Mucosa of stomach (tissue), 1 donor: ENCODE results near the gene TASP1.

ENCODE experiments used
- H3K27me3 ChIP-seq: one replicate; pipeline ENCODE4 v1.7.0; 2013; ENCODE audit warnings: mild to moderate bottlenecking, low read length; ENCODE audit not compliant: control insufficient read depth, insufficient read depth
- H3K36me3 ChIP-seq: one replicate; pipeline ENCODE4 v1.7.0; 2013; ENCODE audit warnings: low read length; ENCODE audit not compliant: control insufficient read depth, insufficient read depth
- H3K4me1 ChIP-seq: one replicate; pipeline ENCODE4 v1.7.0; 2013; ENCODE audit warnings: mild to moderate bottlenecking, low read length; ENCODE audit not compliant: control insufficient read depth, insufficient read depth
- H3K4me3 ChIP-seq: one replicate; pipeline ENCODE4 v1.7.0; 2013; ENCODE audit warnings: low read length
- H3K9ac ChIP-seq: one replicate; pipeline ENCODE4 v1.7.0; 2013; ENCODE audit warnings: mild to moderate bottlenecking, low read length, moderate library complexity
- H3K9me3 ChIP-seq: one replicate; pipeline ENCODE4 v1.7.0; 2013; ENCODE audit warnings: mild to moderate bottlenecking, low read length, moderate library complexity; ENCODE audit not compliant: control insufficient read depth
- donor health status: Pancreatic carcinoma.

TASP1 gene

DNA sequence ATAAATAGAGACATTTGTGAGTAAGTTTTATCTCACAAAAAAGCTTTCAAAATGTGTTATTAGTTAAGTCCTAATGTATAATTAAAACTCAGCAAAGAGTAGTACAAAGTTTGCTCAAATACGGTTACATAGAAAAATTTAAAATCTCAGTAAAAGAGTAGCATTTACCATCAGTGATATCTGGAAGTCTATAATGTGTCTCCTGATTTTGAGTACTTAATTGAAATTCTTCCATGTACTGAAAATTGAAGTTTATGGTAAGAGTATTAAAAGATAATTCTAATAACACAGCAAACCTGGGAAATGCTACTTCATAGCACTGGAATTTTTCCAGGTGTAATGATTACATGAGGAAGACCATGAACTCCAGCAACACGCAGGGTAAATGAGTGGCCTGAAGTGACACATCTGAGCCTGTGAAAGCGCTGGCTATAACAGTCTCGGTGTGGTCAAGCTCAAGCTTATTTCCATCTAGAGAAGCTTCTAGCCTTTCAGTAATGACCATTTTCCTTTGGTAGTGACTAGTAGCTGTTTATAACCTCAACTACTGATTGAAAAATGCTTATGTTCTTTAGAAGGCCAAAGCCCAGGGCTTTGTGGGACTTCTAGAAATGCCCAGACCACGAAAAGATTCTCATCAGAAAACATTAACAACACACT, 214.4 kb downstream of the TASP1 start:
- Histone ChIP-seq H3K27me3 (no peaks in the 10 kb centered on the region), H3K36me3 (no peaks in the 10 kb centered on the region), H3K9me3 (no peaks in the 10 kb centered on the region), H3K4me3 (no peak overlapping the region), H3K9ac (no peak overlapping the region), H3K4me1 (no peaks in the 10 kb centered on the region)

DNA sequence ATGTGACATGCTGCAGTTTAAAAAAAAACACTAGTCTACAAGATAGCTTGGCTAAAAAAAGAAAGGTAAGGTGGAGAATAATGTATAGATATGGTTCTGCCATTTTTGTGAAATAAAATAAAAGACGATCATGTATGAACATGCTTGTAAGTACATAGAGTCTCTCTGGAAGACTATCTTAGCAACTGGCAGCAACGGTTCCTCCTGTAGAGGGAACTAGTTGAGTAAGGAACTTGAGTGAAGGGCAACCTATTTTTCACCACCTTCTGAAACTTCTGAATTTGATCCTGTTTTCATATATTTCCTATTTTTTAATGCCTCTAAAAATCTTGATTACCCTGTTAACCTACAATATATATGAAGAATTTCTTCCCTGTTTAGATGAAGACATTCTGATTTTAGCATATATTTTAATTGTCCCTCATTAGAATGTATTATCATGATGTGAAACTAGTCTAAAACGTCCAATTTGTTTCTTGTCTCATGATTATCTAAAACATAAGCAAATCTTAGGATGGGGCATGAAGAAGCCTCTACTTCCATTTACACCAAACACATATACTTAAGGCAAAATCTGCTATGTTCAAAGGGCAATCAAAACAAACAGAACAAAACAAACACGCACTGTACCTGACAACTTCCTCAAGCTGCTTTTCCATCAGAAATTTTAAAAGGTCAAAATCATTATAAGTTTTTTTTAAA, 215.1 kb downstream of the TASP1 start:
- Histone ChIP-seq H3K9ac (no peak overlapping the region), H3K4me1 (no peaks in the 10 kb centered on the region), H3K9me3 (no peaks in the 10 kb centered on the region), H3K4me3 (no peak overlapping the region), H3K27me3 (no peaks in the 10 kb centered on the region), H3K36me3 (no peaks in the 10 kb centered on the region)

DNA sequence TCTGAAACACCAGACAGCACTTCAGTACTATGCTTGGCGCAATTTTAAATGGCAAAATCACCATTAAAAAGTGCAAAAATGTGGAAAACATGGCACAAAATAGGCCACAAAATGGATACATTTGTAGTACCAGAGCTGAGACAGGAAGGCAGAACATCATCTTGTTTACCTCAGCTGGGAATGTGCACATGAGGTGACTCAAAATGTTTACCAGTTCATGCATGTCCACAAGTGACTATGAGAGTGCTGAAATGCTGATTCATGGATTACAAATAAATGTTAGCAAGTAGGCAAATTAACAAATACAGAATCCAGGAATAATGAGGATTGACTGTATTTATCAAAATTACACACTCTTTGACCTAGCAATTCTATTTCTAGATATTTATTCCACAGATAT, 216.1 kb downstream of the TASP1 start:
- no peak overlapping the region for H3K4me3 ChIP-seq

DNA sequence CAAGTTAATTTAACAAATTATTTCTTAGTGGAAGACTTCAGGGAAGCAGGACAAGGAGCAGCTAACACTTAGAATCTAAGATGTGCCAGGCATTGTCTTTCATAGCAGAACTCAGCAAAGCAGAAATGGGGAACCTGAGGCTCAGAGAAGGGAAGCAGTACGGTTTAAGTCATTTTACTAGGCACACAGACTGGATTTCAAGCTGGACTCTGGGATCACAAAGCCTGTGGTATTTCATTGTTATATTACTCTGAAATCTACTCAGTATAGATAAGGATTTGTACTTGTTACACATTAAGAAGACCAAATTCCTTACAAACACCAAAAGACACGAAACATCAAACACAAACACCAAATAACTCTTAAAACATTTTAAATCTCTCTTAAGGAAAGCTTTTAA, 218.1 kb downstream of the TASP1 start:
- H3K27me3 ChIP-seq: no peaks in the 10 kb centered on the region
- no peak overlapping the region for H3K9ac ChIP-seq
- H3K36me3 ChIP-seq: no peaks in the 10 kb centered on the region
- no peaks in the 10 kb centered on the region for H3K4me1 ChIP-seq
- no peak overlapping the region for H3K4me3 ChIP-seq
- no peaks in the 10 kb centered on the region for H3K9me3 ChIP-seq

More for the DNA sequence above, 216.1 kb downstream of the TASP1 start:
- no peaks in the 10 kb centered on the region for H3K4me1 ChIP-seq
- no peaks in the 10 kb centered on the region for H3K36me3 ChIP-seq
- H3K27me3 ChIP-seq: no peaks in the 10 kb centered on the region
- H3K9ac ChIP-seq: no peak overlapping the region
- no peaks in the 10 kb centered on the region for H3K9me3 ChIP-seq

DNA sequence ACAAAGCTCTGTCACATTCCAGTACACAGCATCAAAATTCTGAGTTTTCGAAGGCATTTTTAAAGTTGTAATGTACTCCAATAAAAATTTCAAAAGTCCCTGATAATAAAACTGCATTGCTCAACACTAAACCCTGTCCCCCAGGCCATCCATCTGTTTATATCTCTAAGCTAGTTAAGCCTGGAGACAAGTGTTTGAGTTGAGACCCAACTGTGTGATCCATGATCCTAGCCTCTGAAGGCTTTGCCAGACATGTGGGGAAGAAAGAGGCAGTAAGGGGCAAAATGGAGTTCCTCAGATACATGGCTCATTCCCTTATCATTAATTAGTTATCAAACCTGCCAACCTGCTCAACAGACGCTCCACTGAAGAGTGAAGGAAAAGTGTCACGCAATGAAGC, 219.3 kb downstream of the TASP1 start:
- no peaks in the 10 kb centered on the region for H3K4me1 ChIP-seq
- H3K27me3 ChIP-seq: no peaks in the 10 kb centered on the region
- H3K36me3 ChIP-seq: no peaks in the 10 kb centered on the region
- H3K9ac ChIP-seq: no peak overlapping the region
- no peaks in the 10 kb centered on the region for H3K9me3 ChIP-seq
- no peak overlapping the region for H3K4me3 ChIP-seq

DNA sequence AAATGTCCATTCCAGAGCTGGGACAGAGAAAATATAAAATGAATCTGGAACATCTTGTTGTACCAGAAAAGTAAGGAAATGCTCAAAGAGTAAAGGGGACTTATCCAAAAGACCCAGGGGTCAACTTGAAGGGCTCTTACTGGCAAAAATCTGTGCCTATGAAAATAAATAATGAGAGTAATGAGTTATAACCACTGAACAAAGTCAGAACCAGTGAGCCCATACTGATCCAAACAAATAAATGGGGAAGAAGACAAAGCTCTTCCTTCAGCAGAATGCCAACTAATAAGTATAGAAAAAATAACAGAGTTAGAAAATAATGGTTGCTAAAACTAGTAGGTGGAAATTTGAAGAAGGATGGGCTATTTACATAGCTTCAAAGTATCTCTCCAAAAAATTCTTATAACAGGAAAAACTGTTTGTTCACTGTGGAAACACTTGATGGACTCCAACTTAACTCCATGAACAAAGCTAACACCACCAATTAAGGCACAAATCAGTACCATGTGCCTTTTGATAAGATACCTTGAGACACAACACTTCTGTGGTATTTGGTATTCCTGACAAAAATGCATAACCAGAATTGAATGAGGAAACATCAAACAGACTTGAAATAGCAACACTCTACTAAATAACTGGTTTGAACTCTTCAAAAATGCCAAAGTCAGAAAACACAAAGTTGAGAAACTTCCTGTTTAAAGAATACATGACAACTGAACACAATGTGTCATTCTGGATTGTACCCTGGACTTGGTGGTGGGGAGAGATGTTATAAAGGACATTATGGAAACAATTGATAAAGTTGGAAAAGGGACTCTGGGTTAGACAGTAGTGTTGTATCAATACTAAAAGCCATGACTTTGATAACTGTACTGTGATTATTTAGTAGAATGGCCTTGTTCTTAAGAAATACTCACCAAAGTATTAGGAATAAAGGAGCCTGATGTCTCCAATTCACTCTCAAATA, 220.2 kb downstream of the TASP1 start:
- no peaks in the 10 kb centered on the region for H3K4me1 ChIP-seq
- no peaks in the 10 kb centered on the region for H3K27me3 ChIP-seq
- no peaks in the 10 kb centered on the region for H3K36me3 ChIP-seq
- H3K9me3 ChIP-seq: no peaks in the 10 kb centered on the region
- H3K4me3 ChIP-seq: no peak overlapping the region
- H3K9ac ChIP-seq: no peak overlapping the region

DNA sequence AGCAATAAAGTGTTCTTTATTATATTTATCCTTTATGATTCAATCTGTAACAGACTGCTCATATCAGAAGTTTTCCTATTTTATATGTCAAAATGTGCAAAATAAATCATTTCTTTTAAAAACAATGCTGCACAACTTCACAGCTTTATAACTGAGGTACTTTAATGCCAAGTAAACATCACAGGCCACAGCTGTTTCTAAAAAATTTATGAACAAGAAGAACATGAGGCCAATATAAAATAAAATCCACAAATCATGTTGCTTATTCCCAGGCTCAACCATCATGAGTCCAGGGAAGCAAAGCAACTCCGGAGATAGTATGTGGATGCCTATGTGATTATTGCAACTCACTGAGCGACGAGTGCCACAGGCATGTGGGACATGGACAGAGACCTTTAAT, 222.2 kb downstream of the TASP1 start:
- no peak overlapping the region for H3K4me3 ChIP-seq
- H3K4me1 ChIP-seq: no peaks in the 10 kb centered on the region
- H3K27me3 ChIP-seq: no peaks in the 10 kb centered on the region
- no peaks in the 10 kb centered on the region for H3K36me3 ChIP-seq
- H3K9ac ChIP-seq: no peak overlapping the region
- H3K9me3 ChIP-seq: no peaks in the 10 kb centered on the region

DNA sequence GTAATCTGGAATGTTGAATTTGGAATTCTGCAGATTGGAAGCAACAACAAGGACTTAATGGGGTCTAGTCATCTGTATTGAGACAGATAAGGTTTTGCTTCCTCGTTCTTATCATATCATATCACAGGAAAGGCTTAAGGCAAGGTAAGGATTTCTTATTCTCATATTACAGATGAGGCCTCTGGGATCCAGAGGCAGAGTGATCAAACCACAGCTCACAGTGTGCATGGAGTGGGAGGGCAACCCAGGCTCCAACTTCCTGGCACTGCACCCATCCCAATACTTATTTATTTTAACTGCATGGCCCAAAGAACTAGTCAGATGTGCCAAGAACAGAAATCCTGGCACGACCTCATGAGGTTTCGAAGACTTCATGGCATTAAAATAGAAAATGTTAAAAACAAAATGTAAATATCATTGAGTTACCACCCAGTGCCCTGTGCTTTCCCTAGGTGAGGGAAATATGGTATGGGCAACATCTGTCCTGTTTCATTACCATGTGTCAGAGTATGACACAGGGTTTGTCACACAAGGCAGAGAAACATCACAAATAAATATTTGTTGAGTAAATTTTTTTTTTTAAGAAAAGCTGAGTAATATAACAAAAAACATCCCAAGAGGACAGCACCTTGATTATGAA, 225.8 kb downstream of the TASP1 start:
- no peaks in the 10 kb centered on the region for H3K36me3 ChIP-seq
- no peaks in the 10 kb centered on the region for H3K27me3 ChIP-seq
- H3K9ac ChIP-seq: no peak overlapping the region
- H3K9me3 ChIP-seq: no peaks in the 10 kb centered on the region
- H3K4me1 ChIP-seq: no peaks in the 10 kb centered on the region
- H3K4me3 ChIP-seq: no peak overlapping the region

DNA sequence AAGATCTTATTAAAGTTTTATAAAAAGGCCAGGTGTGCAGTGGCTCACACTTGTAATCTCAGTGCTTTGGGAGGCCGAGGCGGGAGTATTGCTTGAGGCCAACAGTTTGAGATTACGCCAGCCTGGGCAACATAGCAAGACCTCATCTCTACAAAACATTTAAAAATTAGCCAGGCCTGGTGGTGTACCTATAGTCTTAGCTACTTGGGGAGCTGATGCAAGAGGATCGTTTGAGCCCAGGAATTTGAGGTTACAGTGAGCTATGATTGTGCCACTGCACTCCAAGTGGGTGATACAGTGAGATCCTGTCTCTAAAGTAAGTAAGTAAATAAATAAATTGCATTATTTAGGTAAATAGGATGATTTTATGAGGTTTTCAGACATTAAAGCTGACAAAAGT, 234.4 kb downstream of the TASP1 start:
- no peak overlapping the region for H3K9ac ChIP-seq
- H3K36me3 ChIP-seq: no peaks in the 10 kb centered on the region
- no peak overlapping the region for H3K4me3 ChIP-seq
- H3K4me1 ChIP-seq: no peaks in the 10 kb centered on the region
- H3K9me3 ChIP-seq: no peaks in the 10 kb centered on the region
- H3K27me3 ChIP-seq: no peaks in the 10 kb centered on the region

DNA sequence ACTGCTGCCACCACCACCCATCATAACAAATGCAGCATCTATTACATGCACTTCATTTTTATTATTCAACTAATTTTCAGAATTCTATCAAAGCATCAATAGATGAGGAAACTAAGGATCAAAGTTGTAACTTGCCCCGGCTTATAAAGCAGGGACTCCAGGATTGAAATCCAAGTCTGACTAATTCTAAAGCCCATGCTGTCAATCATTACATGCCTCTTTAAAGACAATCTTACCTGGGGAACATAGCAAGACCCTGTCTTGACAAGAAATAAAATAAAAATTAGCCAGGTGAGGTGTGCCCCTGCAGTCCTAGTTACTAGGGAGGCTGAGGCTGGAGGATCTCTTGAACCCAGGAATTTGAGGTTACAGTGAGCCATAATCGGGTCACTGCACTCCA, 235.3 kb downstream of the TASP1 start:
- Histone ChIP-seq H3K4me3 (no peak overlapping the region), H3K36me3 (no peaks in the 10 kb centered on the region), H3K9me3 (no peaks in the 10 kb centered on the region), H3K9ac (no peak overlapping the region), H3K4me1 (no peaks in the 10 kb centered on the region), H3K27me3 (no peaks in the 10 kb centered on the region)

DNA sequence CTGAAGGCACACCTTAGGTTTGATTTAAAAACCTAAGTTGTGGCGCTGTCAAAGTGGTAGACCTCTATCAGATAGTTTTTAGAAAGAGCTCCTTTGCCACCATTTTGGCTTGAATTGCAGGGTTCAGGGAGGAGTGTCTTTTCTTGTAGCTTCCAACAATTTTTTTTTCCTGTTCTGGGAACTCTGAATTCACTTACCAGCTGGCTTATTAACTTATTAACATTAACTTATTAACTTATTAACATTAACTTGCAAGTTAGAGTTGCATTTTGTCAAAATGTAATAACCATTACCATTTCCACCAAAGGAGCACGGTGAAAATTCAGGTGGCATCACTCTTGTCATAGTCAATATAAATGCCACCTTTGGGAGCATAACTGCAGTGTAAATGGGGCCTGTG, 235.7 kb downstream of the TASP1 start:
- H3K4me1 ChIP-seq: no peaks in the 10 kb centered on the region
- H3K9me3 ChIP-seq: no peaks in the 10 kb centered on the region
- H3K36me3 ChIP-seq: no peaks in the 10 kb centered on the region
- no peak overlapping the region for H3K9ac ChIP-seq
- H3K27me3 ChIP-seq: no peaks in the 10 kb centered on the region
- no peak overlapping the region for H3K4me3 ChIP-seq
